LNCAP (cell line): Measurements from ENCODE around the gene SMCP.

Source experiments
- CTCF ChIP-seq: fragments of 450-650 bp; IDR thresholded peaks from 2 replicates; pipeline ENCODE4 v1.5.1; 2017; ENCODE audit warnings: mild to moderate bottlenecking

The SMCP gene

DNA sequence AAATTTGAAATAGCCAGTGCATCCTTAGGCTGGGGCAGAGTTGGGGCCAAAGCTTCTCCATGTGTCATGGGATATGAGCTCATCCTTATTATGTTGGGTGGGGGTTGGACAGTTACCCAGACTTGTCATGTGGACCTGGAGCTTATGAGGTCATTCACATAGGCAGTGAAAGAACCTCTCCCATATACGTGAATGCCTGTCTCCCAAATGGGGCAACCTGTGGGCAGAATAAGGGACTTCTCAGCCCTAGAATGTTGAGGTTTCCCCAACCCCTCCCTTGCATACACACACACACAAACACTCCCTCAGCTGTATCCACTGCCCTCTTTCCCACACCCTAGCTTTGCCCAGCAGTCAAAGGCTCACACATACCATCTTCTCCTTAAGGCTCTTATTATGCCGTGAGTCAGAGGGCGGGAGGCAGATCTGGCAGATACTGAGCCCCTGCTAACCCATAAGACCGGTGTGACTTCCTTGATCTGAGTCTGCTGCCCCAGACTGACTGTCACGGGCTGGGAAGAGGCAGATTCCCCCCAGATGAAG lies 28.0 kb downstream of the SMCP start:
- no peak for TF ChIP-seq CTCF

GRCh38 chr1:152907686-152908601 lies 29.8 kb downstream of the SMCP start, which contains the start of gene IVL:
Gene IVL, plus strand, starts transcription at chr1:152908546. Its CDS starts 1,252 bp downstream, at chr1:152909798.
- TF ChIP-seq CTCF: no peak

DNA sequence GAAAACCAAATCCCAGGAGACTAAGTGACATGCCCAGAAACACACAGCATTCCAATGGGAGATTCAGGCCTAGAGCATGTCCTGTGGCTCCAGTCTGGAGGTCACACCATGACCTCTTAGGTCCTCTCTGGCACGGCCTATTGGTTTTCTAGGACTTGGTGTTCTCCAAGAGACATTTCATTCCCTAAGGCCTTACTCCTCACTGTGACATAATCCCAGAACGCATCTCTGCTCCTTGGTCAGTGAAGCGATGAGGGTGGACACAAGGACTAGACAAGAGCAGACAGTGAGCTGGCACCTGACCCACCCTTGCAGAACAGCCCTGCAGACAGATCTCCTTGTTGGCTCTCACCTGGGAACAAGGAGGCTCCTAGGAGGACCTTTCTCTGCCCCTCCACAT lies 31.1 kb downstream of the SMCP start:
- TF ChIP-seq CTCF: no peak

DNA sequence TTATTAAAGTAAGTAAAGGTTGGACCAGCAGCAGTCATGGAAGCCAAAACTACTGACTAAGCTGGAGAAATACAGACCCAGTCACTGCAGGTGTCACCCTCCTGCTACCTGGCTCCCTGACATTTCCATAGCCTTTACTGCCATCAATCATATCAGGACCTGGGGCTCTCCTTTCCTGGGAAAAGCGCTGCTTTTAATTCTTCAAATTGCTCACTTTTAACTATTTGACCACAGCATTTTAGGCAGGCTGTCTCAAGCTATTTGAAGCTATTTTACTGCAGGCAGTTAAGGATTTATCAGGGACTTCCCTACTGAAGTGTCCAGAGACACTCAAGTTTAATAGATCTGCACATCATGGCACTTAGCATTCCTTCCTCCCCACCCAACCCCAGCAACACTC lies 34.3 kb downstream of the SMCP start:
- TF ChIP-seq CTCF: no peak

DNA sequence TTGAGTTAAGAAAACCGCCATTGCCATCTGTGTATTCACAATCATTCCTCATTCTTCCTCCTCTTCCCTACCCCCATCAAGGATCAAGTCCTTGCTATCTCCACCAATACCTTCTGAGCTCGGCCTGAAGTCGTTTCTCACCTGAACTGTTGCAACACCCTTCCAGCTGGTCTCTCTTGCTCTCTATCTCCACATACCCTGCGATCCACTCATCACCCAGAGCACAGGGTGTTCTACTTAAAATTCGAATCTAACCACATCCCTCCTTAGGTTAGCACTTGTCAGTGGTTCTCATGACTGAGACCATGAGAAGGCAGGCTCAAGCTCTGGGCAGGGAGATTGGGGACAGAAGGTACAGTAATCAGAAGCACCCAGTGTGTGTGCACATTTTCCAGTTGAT lies 34.8 kb downstream of the SMCP start:
- no peak for TF ChIP-seq CTCF

GRCh38 chr1:152917794-152918193 lies 39.7 kb downstream of the SMCP start:
- no peak for TF ChIP-seq CTCF

- TF ChIP-seq CTCF: no peak
Measured at GRCh38 chr1:152919071-152919470, 40.9 kb downstream of the SMCP start.
